HG03575 (cell line): Measurements from ENCODE around the gene UBE2J1.
"Not testable (repeated sequence)": the region's sequence is repeated elsewhere in the genome, so short reads cannot be mapped to it uniquely, and the experiment has no call there.

ENCODE experiments used
- ATAC-seq: cut with Tn5 transposase; IDR thresholded peaks from one replicate; pipeline ENCODE4 v1.9.1; 2021; ENCODE audit not compliant: unreplicated experiment, insufficient number of reproducible peaks, low FRiP score; ENCODE audit errors: extremely low read depth

UBE2J1 gene

GRCh38 chr6:89330910-89331309 is 21.6 kb downstream of the UBE2J1 start:
- no peak for ATAC-seq

GRCh38 chr6:89328976-89329375 is 23.5 kb downstream of the UBE2J1 start:
- no peak for ATAC-seq

GRCh38 chr6:89324304-89324703 is 28.2 kb downstream of the UBE2J1 start:
- ATAC-seq, result no peak

- no peak for ATAC-seq
These were observed 29.0 kb downstream of the UBE2J1 start for GRCh38 chr6:89323511-89323971.

GRCh38 chr6:89321131-89321970 is 31.2 kb downstream of the UBE2J1 start:
- no peak for ATAC-seq

- no peak for ATAC-seq
These were observed 32.4 kb downstream of the UBE2J1 start for GRCh38 chr6:89320012-89320559.

- ATAC-seq, result no peak
These were observed 35.5 kb downstream of the UBE2J1 start for GRCh38 chr6:89317067-89317466.

- ATAC-seq, result no peak
These were observed 37.2 kb downstream of the UBE2J1 start, which contains the start of gene GABRR2 for GRCh38 chr6:89315249-89315885. Gene GABRR2 (minus strand): TSS chr6:89315299. CDS start chr6:89315165, 134 bp downstream.

GRCh38 chr6:89314692-89315091 is 37.8 kb downstream of the UBE2J1 start:
- ATAC-seq, result no peak

GRCh38 chr6:89313006-89313405 is 39.5 kb downstream of the UBE2J1 start:
- ATAC-seq, result no peak

- ATAC-seq, result no peak
These were observed 40.5 kb downstream of the UBE2J1 start for GRCh38 chr6:89311853-89312531.

GRCh38 chr6:89311530-89311852 is 41.0 kb downstream of the UBE2J1 start:
- no peak for ATAC-seq

GRCh38 chr6:89310929-89311328 is 41.6 kb downstream of the UBE2J1 start:
- no peak for ATAC-seq

GRCh38 chr6:89308525-89309395 is 43.8 kb downstream of the UBE2J1 start:
- no peak for ATAC-seq

GRCh38 chr6:89304517-89304916 is 48.0 kb downstream of the UBE2J1 start:
- ATAC-seq, result not testable (repeated sequence)

- ATAC-seq, result no peak
These were observed 49.6 kb downstream of the UBE2J1 start for GRCh38 chr6:89302936-89303335.

GRCh38 chr6:89302195-89302770 is 50.2 kb downstream of the UBE2J1 start:
- no peak for ATAC-seq

GRCh38 chr6:89301586-89302194 is 50.8 kb downstream of the UBE2J1 start:
- no peak for ATAC-seq
